Nephron progenitor cell (in vitro differentiated cells): ENCODE measurements around the gene INHBB.
"Not testable (repeated sequence)": the region's sequence is repeated elsewhere in the genome, so short reads cannot be mapped to it uniquely, and the experiment has no call there.

Source experiments
- DNase-seq: peaks from one replicate; pipeline ENCODE4 v3.0.0; 2021
- H3K27ac Mint-ChIP-seq: 2 replicates; pipeline ENCODE4 v1.8.0; 2021; ENCODE audit warnings: mild to moderate bottlenecking, moderate library complexity, mixed read lengths
- H3K27me3 Mint-ChIP-seq: 2 replicates; pipeline ENCODE4 v1.8.0; 2021; ENCODE audit warnings: mild to moderate bottlenecking, low read depth, mixed read lengths; ENCODE audit not compliant: poor library complexity
- H3K36me3 Mint-ChIP-seq: 2 replicates; pipeline ENCODE4 v1.8.0; 2021; ENCODE audit warnings: low read depth, mixed read lengths
- H3K4me1 Mint-ChIP-seq: 2 replicates; pipeline ENCODE4 v1.8.0; 2021; ENCODE audit warnings: mixed read lengths
- H3K4me3 Mint-ChIP-seq: 2 replicates; pipeline ENCODE4 v1.8.0; 2021; ENCODE audit warnings: mild to moderate bottlenecking, moderate library complexity, mixed read lengths
- H3K9me3 Mint-ChIP-seq: 2 replicates; pipeline ENCODE4 v1.8.0; 2021; ENCODE audit warnings: mild to moderate bottlenecking, moderate library complexity, mixed read lengths
- CTCF ChIP-seq: fragments of 200-600 bp; sonication (generic); IDR thresholded peaks from 2 replicates; pipeline ENCODE4 v1.5.0; 2021; ENCODE audit warnings: antibody characterized with exemption

The INHBB gene

DNA sequence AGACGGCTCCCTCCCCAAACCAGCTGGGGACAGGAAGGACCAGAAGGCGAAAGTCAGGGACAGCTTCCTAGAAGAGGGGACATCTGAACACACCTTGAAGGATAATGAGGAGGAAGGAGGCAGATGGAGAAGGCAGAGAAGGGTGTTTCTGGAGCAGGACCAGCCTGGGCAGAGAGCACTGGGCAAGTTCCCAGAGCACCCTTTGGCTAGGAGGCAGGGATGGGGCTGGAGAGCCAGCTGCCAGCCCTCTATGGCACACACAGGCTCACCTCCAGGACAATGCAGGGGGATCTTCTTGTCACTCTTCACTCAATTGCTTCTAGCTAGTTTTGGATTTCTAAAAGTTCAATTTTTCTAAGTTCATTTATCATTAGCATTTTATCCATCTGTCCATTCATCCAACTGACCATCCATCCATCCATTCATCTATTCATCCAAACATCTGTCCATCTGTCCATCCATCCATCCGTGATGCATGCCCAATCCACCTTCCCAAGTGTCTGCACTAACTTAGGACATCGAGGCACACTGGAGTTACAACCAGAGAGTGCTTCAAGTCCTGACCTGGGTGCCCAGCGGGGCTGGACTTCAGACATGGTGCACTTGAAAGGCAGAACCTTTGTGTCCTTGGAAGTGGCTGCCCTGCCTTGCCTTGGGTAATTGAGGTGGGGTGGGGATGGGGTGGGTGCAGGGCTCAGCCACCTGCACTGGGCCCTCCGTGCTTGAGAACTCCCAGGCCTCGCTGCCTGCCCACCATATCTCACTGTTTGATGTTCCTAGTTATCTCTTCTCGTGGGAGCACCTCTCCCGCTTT is 42.5 kb downstream of the INHBB start:
- peaks cover 22% of the 10 kb centered on the region for H3K27me3 Mint-ChIP-seq
- no peaks in the 10 kb centered on the region for H3K4me1 Mint-ChIP-seq
- H3K4me3 Mint-ChIP-seq, result no peak overlapping the region
- H3K27ac Mint-ChIP-seq, result no peak overlapping the region
- no peak for DNase-seq
- no peaks in the 10 kb centered on the region for H3K9me3 Mint-ChIP-seq
- TF ChIP-seq CTCF, result no peak
- no peaks in the 10 kb centered on the region for H3K36me3 Mint-ChIP-seq

GRCh38 chr2:120389036-120389391 is 43.1 kb downstream of the INHBB start:
- TF ChIP-seq CTCF, result no peak
- Mint-ChIP-seq H3K36me3 (no peaks in the 10 kb centered on the region), H3K9me3 (no peaks in the 10 kb centered on the region), H3K27me3 (peaks cover 22% of the 10 kb centered on the region), H3K27ac (no peak overlapping the region), H3K4me3 (no peak overlapping the region), H3K4me1 (no peaks in the 10 kb centered on the region)
- no peak for DNase-seq

DNA sequence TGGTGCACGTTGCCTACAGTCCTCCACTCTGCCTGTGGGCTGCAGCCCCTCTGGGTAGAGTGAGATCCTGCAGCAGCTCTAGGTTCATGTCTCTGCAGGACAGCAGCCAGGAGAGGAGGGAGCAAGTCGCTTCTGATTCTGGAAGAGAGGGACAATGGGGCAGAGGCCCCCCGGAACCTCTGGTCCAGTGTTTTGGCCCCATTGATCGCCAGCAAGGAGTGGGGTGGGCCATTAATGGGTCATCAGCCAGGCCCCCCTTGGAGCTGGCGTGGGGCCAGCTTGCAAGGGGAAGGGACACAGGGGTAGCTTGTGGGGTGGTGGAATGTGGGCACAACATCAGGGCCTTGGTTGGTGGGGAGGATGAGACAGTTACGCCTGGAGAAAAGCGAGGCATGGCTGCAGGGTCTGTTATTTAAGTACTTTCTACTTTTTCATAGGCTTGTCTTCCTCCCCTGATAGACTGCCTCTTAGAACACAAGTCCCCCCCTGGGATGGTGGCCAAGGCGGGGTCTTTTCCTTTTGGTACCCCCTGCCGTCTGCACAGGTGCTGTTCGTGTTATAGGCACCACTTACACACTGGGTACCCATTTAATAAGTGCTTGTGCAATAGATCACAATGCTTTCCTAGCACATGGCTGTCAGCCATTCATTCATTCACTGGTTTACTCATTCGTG is 44.6 kb downstream of the INHBB start:
- H3K27me3 Mint-ChIP-seq, result peaks cover 21% of the 10 kb centered on the region
- no peak for DNase-seq

GRCh38 chr2:120391382-120391781 is 45.4 kb downstream of the INHBB start:
- H3K9me3 Mint-ChIP-seq, H3K4me3 Mint-ChIP-seq, H3K4me1 Mint-ChIP-seq, H3K27ac Mint-ChIP-seq, DNase-seq, H3K36me3 Mint-ChIP-seq: not testable (repeated sequence)
- peaks cover 20% of the 10 kb centered on the region for H3K27me3 Mint-ChIP-seq

More for the DNA sequence above, 44.6 kb downstream of the INHBB start:
- no peaks in the 10 kb centered on the region for H3K36me3 Mint-ChIP-seq
- H3K27ac Mint-ChIP-seq, result no peak overlapping the region
- H3K4me1 Mint-ChIP-seq, result peaks cover 5% of the 10 kb centered on the region
- H3K9me3 Mint-ChIP-seq, result no peaks in the 10 kb centered on the region
- no peak overlapping the region for H3K4me3 Mint-ChIP-seq
- no peak for TF ChIP-seq CTCF

GRCh38 chr2:120391911-120392665 is 46.2 kb downstream of the INHBB start:
- no peak for TF ChIP-seq CTCF
- no peak overlapping the region for H3K4me3 Mint-ChIP-seq
- peaks cover 20% of the 10 kb centered on the region for H3K27me3 Mint-ChIP-seq
- H3K4me1 Mint-ChIP-seq, result peaks cover 17% of the 10 kb centered on the region
- no peaks in the 10 kb centered on the region for H3K36me3 Mint-ChIP-seq
- no peak overlapping the region for H3K27ac Mint-ChIP-seq
- no peaks in the 10 kb centered on the region for H3K9me3 Mint-ChIP-seq
- no peak for DNase-seq

GRCh38 chr2:120392923-120393322 is 47.0 kb downstream of the INHBB start:
- no peak overlapping the region for H3K4me3 Mint-ChIP-seq
- H3K27me3 Mint-ChIP-seq, result peaks cover 25% of the 10 kb centered on the region
- H3K4me1 Mint-ChIP-seq, result peaks cover 23% of the 10 kb centered on the region
- no peak for DNase-seq
- no peak overlapping the region for H3K27ac Mint-ChIP-seq
- TF ChIP-seq CTCF, result no peak
- no peaks in the 10 kb centered on the region for H3K9me3 Mint-ChIP-seq
- no peaks in the 10 kb centered on the region for H3K36me3 Mint-ChIP-seq
